ENCODE results near the gene ACER1.
"Not testable (repeated sequence)": the region's sequence is repeated elsewhere in the genome, so short reads cannot be mapped to it uniquely, and the experiment has no call there.

Gene ACER1

GRCh38 chr19:6357174-6357573, 23.8 kb upstream of the ACER1 start:
- DNase-seq (ENCODE audit: low read depth in 2 of 2), result no peak

- DNase-seq (ENCODE audit: low read depth in 2 of 2), result not testable (repeated sequence)
These were observed 22.1 kb upstream of the ACER1 start for GRCh38 chr19:6355321-6356040.

- DNase-seq (ENCODE audit: low read depth in 2 of 2), result no peak
These were observed 20.8 kb upstream of the ACER1 start for GRCh38 chr19:6354098-6354674.

GRCh38 chr19:6352381-6353165, 19.2 kb upstream of the ACER1 start:
- DNase-seq (ENCODE audit: low read depth in 2 of 2), result no peak

- no peak for DNase-seq (ENCODE audit: low read depth in 2 of 2)
These were observed 17.3 kb upstream of the ACER1 start for GRCh38 chr19:6350688-6351087.

GRCh38 chr19:6349271-6349670, 15.9 kb upstream of the ACER1 start:
- DNase-seq (ENCODE audit: low read depth in 2 of 2), result not testable (repeated sequence)

- no peak for DNase-seq (ENCODE audit: low read depth in 2 of 2)
These were observed 10.1 kb upstream of the ACER1 start for GRCh38 chr19:6343462-6343861.

GRCh38 chr19:6340493-6341201, 7.2 kb upstream of the ACER1 start:
- no peak for DNase-seq (ENCODE audit: low read depth in 2 of 2)

GRCh38 chr19:6334490-6335285, 1.3 kb upstream of the ACER1 start:
- DNase-seq (ENCODE audit: low read depth in 2 of 2), result no peak

- no peak for DNase-seq (ENCODE audit: low read depth in 2 of 2)
These were observed 6.6 kb downstream of the ACER1 start for GRCh38 chr19:6326815-6327214.

- no peak for DNase-seq (ENCODE audit: low read depth in 2 of 2)
These were observed 7.8 kb downstream of the ACER1 start for GRCh38 chr19:6325614-6326013.

GRCh38 chr19:6324757-6325156, 8.7 kb downstream of the ACER1 start:
- DNase-seq (ENCODE audit: low read depth in 2 of 2), result no peak

- DNase-seq (ENCODE audit: low read depth in 2 of 2), result no peak
These were observed 11.1 kb downstream of the ACER1 start for GRCh38 chr19:6322284-6322683.

GRCh38 chr19:6319376-6319775, 14.0 kb downstream of the ACER1 start:
- no peak for DNase-seq (ENCODE audit: low read depth in 2 of 2)

GRCh38 chr19:6318772-6319171, 14.6 kb downstream of the ACER1 start:
- DNase-seq (ENCODE audit: low read depth in 2 of 2), result no peak

GRCh38 chr19:6315646-6316045, 17.8 kb downstream of the ACER1 start:
- DNase-seq (ENCODE audit: low read depth in 2 of 2), result not testable (repeated sequence)

- DNase-seq (ENCODE audit: low read depth in 2 of 2), result no peak
These were observed 19.9 kb downstream of the ACER1 start for GRCh38 chr19:6313398-6313969.

- no peak for DNase-seq (ENCODE audit: low read depth in 2 of 2)
These were observed 21.4 kb downstream of the ACER1 start for GRCh38 chr19:6312018-6312417.

- DNase-seq (ENCODE audit: low read depth in 2 of 2), result no peak
These were observed 35.0 kb downstream of the ACER1 start for GRCh38 chr19:6298413-6298812.

GRCh38 chr19:6297202-6297601, 36.2 kb downstream of the ACER1 start:
- DNase-seq (ENCODE audit: low read depth in 2 of 2), result no peak

- DNase-seq (ENCODE audit: low read depth in 2 of 2), result no peak
These were observed 41.4 kb downstream of the ACER1 start for GRCh38 chr19:6292006-6292405.
